Measurements from ENCODE around the gene PTPRD. TPM values are rescaled to one million over a fixed set of nuclear protein-coding genes. Genes with fewer than 3 reads are reported as not detected.

Gene PTPRD
- total RNA-seq, 1 experiment from 2014 or later = 0.84 TPM

GRCh38 chr9:10054456-10054855 lies 558.3 kb downstream of the PTPRD start:
- DNase-seq (ENCODE audit: low read depth) = no peak

- no peak for DNase-seq (ENCODE audit: low read depth)
These were observed 559.9 kb downstream of the PTPRD start for GRCh38 chr9:10052916-10053315.

GRCh38 chr9:10052181-10052580 lies 560.6 kb downstream of the PTPRD start:
- no peak for DNase-seq (ENCODE audit: low read depth)

GRCh38 chr9:10050016-10050415 lies 562.8 kb downstream of the PTPRD start:
- no peak for DNase-seq (ENCODE audit: low read depth)

GRCh38 chr9:10048994-10049393 lies 563.8 kb downstream of the PTPRD start:
- DNase-seq (ENCODE audit: low read depth) = no peak

- no peak for DNase-seq (ENCODE audit: low read depth)
These were observed 567.2 kb downstream of the PTPRD start for GRCh38 chr9:10045598-10045997.

- no peak for DNase-seq (ENCODE audit: low read depth)
These were observed 571.0 kb downstream of the PTPRD start for GRCh38 chr9:10041726-10042229.

GRCh38 chr9:10036095-10036494 lies 576.7 kb downstream of the PTPRD start:
- no peak for DNase-seq (ENCODE audit: low read depth)

- no peak for DNase-seq (ENCODE audit: low read depth)
These were observed 580.6 kb downstream of the PTPRD start for GRCh38 chr9:10032166-10032565.

GRCh38 chr9:10026443-10026984 lies 586.3 kb downstream of the PTPRD start:
- DNase-seq (ENCODE audit: low read depth) = no peak

GRCh38 chr9:10015755-10016154 lies 597.0 kb downstream of the PTPRD start:
- DNase-seq (ENCODE audit: low read depth) = no peak

GRCh38 chr9:10014889-10015288 lies 597.9 kb downstream of the PTPRD start:
- DNase-seq (ENCODE audit: low read depth) = no peak

GRCh38 chr9:10009401-10009800 lies 603.4 kb downstream of the PTPRD start:
- no peak for DNase-seq (ENCODE audit: low read depth)

GRCh38 chr9:10008101-10008799 lies 604.6 kb downstream of the PTPRD start:
- no peak for DNase-seq (ENCODE audit: low read depth)

GRCh38 chr9:10007356-10007755 lies 605.4 kb downstream of the PTPRD start:
- DNase-seq (ENCODE audit: low read depth) = no peak

GRCh38 chr9:10005206-10005605 lies 607.6 kb downstream of the PTPRD start:
- DNase-seq (ENCODE audit: low read depth) = no peak

GRCh38 chr9:10003047-10003446 lies 609.8 kb downstream of the PTPRD start:
- no peak for DNase-seq (ENCODE audit: low read depth)

- no peak for DNase-seq (ENCODE audit: low read depth)
These were observed 612.1 kb downstream of the PTPRD start for GRCh38 chr9:10000669-10001068.

- no peak for DNase-seq (ENCODE audit: low read depth)
These were observed 614.1 kb downstream of the PTPRD start for GRCh38 chr9:9998491-9999287.

- DNase-seq (ENCODE audit: low read depth) = no peak
These were observed 615.2 kb downstream of the PTPRD start for GRCh38 chr9:9997585-9997984.

GRCh38 chr9:9996259-9996658 lies 616.5 kb downstream of the PTPRD start:
- no peak for DNase-seq (ENCODE audit: low read depth)

GRCh38 chr9:9992936-9993335 lies 619.9 kb downstream of the PTPRD start:
- DNase-seq (ENCODE audit: low read depth) = no peak

- no peak for DNase-seq (ENCODE audit: low read depth)
These were observed 639.7 kb downstream of the PTPRD start for GRCh38 chr9:9973062-9973461.
